ENCODE measurements around the gene NPHP1. TPM values are rescaled to one million over a fixed set of nuclear protein-coding genes. Genes with fewer than 3 reads are reported as not detected.
"Not testable (repeated sequence)": the region's sequence is repeated elsewhere in the genome, so short reads cannot be mapped to it uniquely, and the experiment has no call there.

Gene NPHP1
- total RNA-seq, 1 experiment from 2014 or later: 4.7 TPM

GRCh38 chr2:110157153-110157793 is 47.5 kb downstream of the NPHP1 start:
- H3K36me3 ChIP-seq (ENCODE audit: control insufficient read depth in 1 of 2, insufficient read depth in 2 of 2, low read length in 2 of 2): peaks cover 0 to 24% of the 10 kb centered on the region in 2 experiments; a peak in 1 of 4 replicates
- peaks cover 0 to 9% of the 10 kb centered on the region in 2 experiments; a peak in 1 of 4 replicates for H3K4me1 ChIP-seq (ENCODE audit: control insufficient read depth in 1 of 2, insufficient read depth in 2 of 2, low read length in 2 of 2)
- ATAC-seq: peak; percentile 93
- peak; percentile 53; the same call in 1 of the 2 replicates for TF ChIP-seq CBX3 (IDR thresholded peaks at IDR 0.05; ENCODE audit: low read depth)
- peak; percentile 80 to 92 (median 84) for TF ChIP-seq CTCF (IDR thresholded peaks at IDR 0.05 in 2 of 3, conservative IDR thresholded peaks at IDR 0.05 in 1 of 3; ENCODE audit: borderline replicate concordance in 1 of 3, insufficient read depth in 1 of 3, low read depth in 2 of 3, low read length in 2 of 3)
- peak; percentile 96 for TF ChIP-seq RAD21 (IDR thresholded peaks at IDR 0.05; ENCODE audit: low read depth)
- no peak for TF ChIP-seq REST (IDR thresholded peaks at IDR 0.05; ENCODE audit: low read depth)
- TF ChIP-seq SRF (IDR thresholded peaks at IDR 0.05; ENCODE audit: low read depth): no peak
- no peak for TF ChIP-seq ZNF274 (IDR thresholded peaks at IDR 0.05; ENCODE audit: low read depth, low read length)
- POLR2A ChIA-PET: no interaction called here
- RAD21 ChIA-PET (ENCODE audit: low non-redundant PET in 1 of 2, low total read pairs in 2 of 2, uncharacterized antibody in 2 of 2, unreplicated experiment in 2 of 2): no interaction called here
- peaks cover 0 to 26% of the 10 kb centered on the region in 2 experiments; a peak in 1 of 4 replicates for H3K9me3 ChIP-seq (ENCODE audit: control insufficient read depth in 1 of 2, insufficient read depth in 1 of 2, low read depth in 1 of 2, low read length in 2 of 2)
- intact Hi-C loops (cut with micrococcal nuclease): loop anchor here (2.0 kb wide), 1 partner anchor 42 kb away; the partner anchor contains the start of gene MALL
- H4K20me1 ChIP-seq (ENCODE audit: insufficient read depth): no peaks in the 10 kb centered on the region
- H3K4me3 ChIP-seq (replicated peaks in 1 of 2; ENCODE audit: low read depth in 1 of 2, low read length in 2 of 2): no peak overlapping the region
- CTCF ChIA-PET: interaction anchor here (0.8 to 1.5 kb wide), 7 partner anchors 9 to 51 kb away, joined by 3 to 8 read pairs (median 4); partner anchors contain the start of gene MALL
- peak overlapping the region; percentile 86 for H2AFZ ChIP-seq (ENCODE audit: low read depth, low read length, poor library complexity, severe bottlenecking)
- no peaks in the 10 kb centered on the region for H3K79me2 ChIP-seq (ENCODE audit: insufficient read depth, low read length)
- peak; percentile 66 for DNase-seq (ENCODE audit: low read depth, low spot score)
- H3K9ac ChIP-seq (ENCODE audit: low read length): no peak overlapping the region
- H3K27me3 ChIP-seq (ENCODE audit: insufficient read depth, low read length): no peaks in the 10 kb centered on the region
- H3K9me2 ChIP-seq (ENCODE audit: insufficient read depth): no peaks in the 10 kb centered on the region
- peak overlapping the region; percentile 1; the same call in 1 of the 2 replicates for H3K27ac ChIP-seq (ENCODE audit: low read depth, low read length)
- BruUV-seq (replicated peaks): no TSS peak
- H3K4me2 ChIP-seq (ENCODE audit: low read length): peak overlapping the region; percentile 49

GRCh38 chr2:110154828-110155227 is 50.0 kb downstream of the NPHP1 start:
- Histone ChIP-seq H3K36me3 (ENCODE audit: control insufficient read depth in 1 of 2, insufficient read depth in 2 of 2, low read length in 2 of 2) (peaks cover 0 to 24% of the 10 kb centered on the region in 2 experiments; a peak in 1 of 4 replicates), H3K9me3 (ENCODE audit: control insufficient read depth in 1 of 2, insufficient read depth in 1 of 2, low read depth in 1 of 2, low read length in 2 of 2) (peaks cover 0 to 26% of the 10 kb centered on the region in 2 experiments; a peak in 1 of 4 replicates), H3K4me1 (ENCODE audit: control insufficient read depth in 1 of 2, insufficient read depth in 2 of 2, low read length in 2 of 2) (peaks cover 16 to 33% of the 10 kb centered on the region in 2 experiments)
- H3K79me2 ChIP-seq (ENCODE audit: insufficient read depth, low read length); H3K9me2 ChIP-seq (ENCODE audit: insufficient read depth); H4K20me1 ChIP-seq (ENCODE audit: insufficient read depth); H3K9ac ChIP-seq (ENCODE audit: low read length); H3K4me2 ChIP-seq (ENCODE audit: low read length); H3K27me3 ChIP-seq (ENCODE audit: insufficient read depth, low read length); DNase-seq (ENCODE audit: low read depth, low spot score); CTCF ChIA-PET; H3K27ac ChIP-seq (ENCODE audit: low read depth, low read length); intact Hi-C loops (cut with micrococcal nuclease); ATAC-seq; H2AFZ ChIP-seq (ENCODE audit: low read depth, low read length, poor library complexity, severe bottlenecking); RAD21 ChIA-PET (ENCODE audit: low non-redundant PET in 1 of 2, low total read pairs in 2 of 2, uncharacterized antibody in 2 of 2, unreplicated experiment in 2 of 2); POLR2A ChIA-PET; H3K4me3 ChIP-seq (replicated peaks in 1 of 2; ENCODE audit: low read depth in 1 of 2, low read length in 2 of 2); BruUV-seq (replicated peaks): not testable (repeated sequence)
